ENCODE data around the gene BRMS1.

DNA sequence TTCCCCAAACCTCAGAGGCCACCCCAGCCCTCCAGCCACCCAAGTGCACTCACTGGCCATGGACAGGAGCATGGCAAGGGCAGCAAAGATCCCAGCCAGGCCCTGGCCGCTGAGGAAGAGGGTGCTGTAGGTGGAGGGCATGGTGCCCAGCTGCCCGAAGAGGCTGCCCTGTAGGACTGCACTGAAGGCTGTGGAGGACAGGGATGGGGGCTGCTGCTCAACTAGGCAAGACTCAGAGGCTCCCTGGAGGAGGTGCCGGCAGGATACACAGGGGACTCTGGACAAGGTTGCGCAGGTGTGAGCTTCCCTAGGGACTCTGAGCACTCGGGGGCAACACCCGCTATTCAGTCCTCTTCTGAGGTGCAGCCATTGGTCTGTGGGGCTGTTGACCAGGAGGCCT lies 23.6 kb upstream of the BRMS1 start:
- TF ChIP-seq, protein P1, sequence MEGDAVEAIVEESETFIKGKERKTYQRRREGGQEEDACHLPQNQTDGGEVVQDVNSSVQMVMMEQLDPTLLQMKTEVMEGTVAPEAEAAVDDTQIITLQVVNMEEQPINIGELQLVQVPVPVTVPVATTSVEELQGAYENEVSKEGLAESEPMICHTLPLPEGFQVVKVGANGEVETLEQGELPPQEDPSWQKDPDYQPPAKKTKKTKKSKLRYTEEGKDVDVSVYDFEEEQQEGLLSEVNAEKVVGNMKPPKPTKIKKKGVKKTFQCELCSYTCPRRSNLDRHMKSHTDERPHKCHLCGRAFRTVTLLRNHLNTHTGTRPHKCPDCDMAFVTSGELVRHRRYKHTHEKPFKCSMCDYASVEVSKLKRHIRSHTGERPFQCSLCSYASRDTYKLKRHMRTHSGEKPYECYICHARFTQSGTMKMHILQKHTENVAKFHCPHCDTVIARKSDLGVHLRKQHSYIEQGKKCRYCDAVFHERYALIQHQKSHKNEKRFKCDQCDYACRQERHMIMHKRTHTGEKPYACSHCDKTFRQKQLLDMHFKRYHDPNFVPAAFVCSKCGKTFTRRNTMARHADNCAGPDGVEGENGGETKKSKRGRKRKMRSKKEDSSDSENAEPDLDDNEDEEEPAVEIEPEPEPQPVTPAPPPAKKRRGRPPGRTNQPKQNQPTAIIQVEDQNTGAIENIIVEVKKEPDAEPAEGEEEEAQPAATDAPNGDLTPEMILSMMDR (optimal IDR thresholded peaks at IDR 0.05 in 1 of 3, IDR thresholded peaks at IDR 0.05 in 1 of 3, conservative IDR thresholded peaks at IDR 0.05 in 1 of 3; ENCODE audit: extremely low read depth in 1 of 3, insufficient read depth in 2 of 3, low read length in 3 of 3): no peak
- no peak for TF ChIP-seq EZH2 (IDR thresholded peaks at IDR 0.05; ENCODE audit: low read length)
